K562 (cell line): ENCODE measurements around the gene CARD9. TPM values are rescaled to one million over a fixed set of nuclear protein-coding genes. Genes with fewer than 3 reads are reported as not detected.

Experiments
- AFF1 ChIP-seq, 2 experiments: fragments of 450-650 bp; IDR thresholded peaks; 2 replicates each; pipeline ENCODE4 v1.6.1; 2018; ENCODE audit warnings: mild to moderate bottlenecking in 2 of 2, low read depth in 1 of 2; ENCODE audit not compliant: partially characterized antibody in 2 of 2
- BHLHE40 ChIP-seq: IDR thresholded peaks from 2 replicates; pipeline ENCODE4 v1.6.1; 2011; ENCODE audit warnings: low read length, improper control_type of control experiment
- CLOCK ChIP-seq: fragments of 250-450 bp; sonication (Bioruptor Pico); IDR thresholded peaks from 2 replicates; pipeline ENCODE4 v1.4.0; 2020; ENCODE audit warnings: mild to moderate bottlenecking, moderate library complexity, borderline replicate concordance
- E2F1 ChIP-seq: sonication (generic); formaldehyde crosslinking; IDR thresholded peaks from 2 replicates; pipeline ENCODE4 v1.8.1; 2023; ENCODE audit warnings: mild to moderate bottlenecking, missing genetic modification reagents, moderate library complexity
- ESRRA ChIP-seq: fragments of 450-650 bp; IDR thresholded peaks from 2 replicates; pipeline ENCODE4 v1.6.1; 2014; ENCODE audit warnings: low read depth, mild to moderate bottlenecking, moderate library complexity, borderline replicate concordance
- MAZ ChIP-seq, 2 experiments: fragments of 450-650 bp in 1 of 2; sonication (generic) in 1 of 2; formaldehyde crosslinking; IDR thresholded peaks in 1 of 2; conservative IDR thresholded peaks in 1 of 2; 2 replicates each; pipeline versions ENCODE4 v1.4.0 to v1.5.0; 2020; ENCODE audit warnings: mild to moderate bottlenecking in 1 of 2, missing genetic modification reagents in 1 of 2
- NFRKB ChIP-seq: fragments of 450-650 bp; IDR thresholded peaks from 2 replicates; pipeline ENCODE4 v1.6.1; 2016; ENCODE audit warnings: low read depth
- POLR2G ChIP-seq: fragments of 200-400 bp; formaldehyde crosslinking; IDR thresholded peaks from 2 replicates; pipeline ENCODE4 v1.6.1; 2017; ENCODE audit warnings: low read depth, mild to moderate bottlenecking, antibody characterized with exemption, low read length, moderate library complexity
- SMC3 ChIP-seq: conservative IDR thresholded peaks from 2 replicates; pipeline ENCODE4 v1.6.1; 2011; ENCODE audit warnings: low read depth, low read length, improper control_type of control experiment; ENCODE audit not compliant: insufficient read depth
- THRB ChIP-seq: fragments of 450-650 bp; formaldehyde crosslinking; conservative IDR thresholded peaks from 2 replicates; pipeline ENCODE4 v1.4.0; 2022; ENCODE audit warnings: mild to moderate bottlenecking, missing genetic modification characterization
- ZNF444 ChIP-seq: fragments of 250-450 bp; sonication (Bioruptor Pico); IDR thresholded peaks from 2 replicates; pipeline ENCODE4 v1.4.0; 2020; ENCODE audit warnings: mild to moderate bottlenecking, moderate library complexity
- ZNF76 ChIP-seq: fragments of 250-450 bp; sonication (Bioruptor Pico); IDR thresholded peaks from 2 replicates; pipeline ENCODE4 v1.4.0; 2020; ENCODE audit warnings: mild to moderate bottlenecking, moderate library complexity, borderline replicate concordance
- polyA plus RNA-seq, 8 experiments: library from polyadenylated mRNA; depleted of rRNA in 4 of 8; stranded (reverse) in 5 of 8; unstranded in 3 of 8; fragments of >200 nt; fragmentation: Nextera tagmentation in 2 of 8; fragmentation: Illumina TruSeq in 1 of 8; extraction: Ambion mirVana in 2 of 8; extraction: Trizol in 1 of 8; gene quantifications; 2 replicates each; pipeline versions ENCODE4 v1.2.1 to v1.2.3, GENCODE V29; 2011 to 2014; ENCODE audit warnings: inconsistent platforms in 1 of 8, missing spikeins in 1 of 8
- total RNA-seq, 7 experiments: library from RNA; depleted of rRNA in 6 of 7; stranded (reverse); fragments of >200 nt in 6 of 7; fragmentation: Illumina TruSeq in 2 of 7; extraction: Trizol in 2 of 7; gene quantifications; 2 replicates each; pipeline versions ENCODE4 v1.2.1 to v1.2.3, GENCODE V29; 2011 to 2021; ENCODE audit warnings: low replicate concordance in 1 of 7
- TF ChIP-seq, protein P1 (sequence below): fragments of 150-350 bp; conservative IDR thresholded peaks from 2 replicates; pipeline ENCODE4 v1.6.1; 2014; ENCODE audit warnings: low read length

Gene CARD9
- total and polyA plus RNA-seq, 9 of the 15 experiments (the other 6 are each of a cell fraction or from before 2014, with no cell fraction given) = 1.7 to 53.0 (median 9.7) TPM

GRCh38 chr9:136339173-136339957 lies 34.1 kb downstream of the CARD9 start (continued):
- TF ChIP-seq, protein P1, sequence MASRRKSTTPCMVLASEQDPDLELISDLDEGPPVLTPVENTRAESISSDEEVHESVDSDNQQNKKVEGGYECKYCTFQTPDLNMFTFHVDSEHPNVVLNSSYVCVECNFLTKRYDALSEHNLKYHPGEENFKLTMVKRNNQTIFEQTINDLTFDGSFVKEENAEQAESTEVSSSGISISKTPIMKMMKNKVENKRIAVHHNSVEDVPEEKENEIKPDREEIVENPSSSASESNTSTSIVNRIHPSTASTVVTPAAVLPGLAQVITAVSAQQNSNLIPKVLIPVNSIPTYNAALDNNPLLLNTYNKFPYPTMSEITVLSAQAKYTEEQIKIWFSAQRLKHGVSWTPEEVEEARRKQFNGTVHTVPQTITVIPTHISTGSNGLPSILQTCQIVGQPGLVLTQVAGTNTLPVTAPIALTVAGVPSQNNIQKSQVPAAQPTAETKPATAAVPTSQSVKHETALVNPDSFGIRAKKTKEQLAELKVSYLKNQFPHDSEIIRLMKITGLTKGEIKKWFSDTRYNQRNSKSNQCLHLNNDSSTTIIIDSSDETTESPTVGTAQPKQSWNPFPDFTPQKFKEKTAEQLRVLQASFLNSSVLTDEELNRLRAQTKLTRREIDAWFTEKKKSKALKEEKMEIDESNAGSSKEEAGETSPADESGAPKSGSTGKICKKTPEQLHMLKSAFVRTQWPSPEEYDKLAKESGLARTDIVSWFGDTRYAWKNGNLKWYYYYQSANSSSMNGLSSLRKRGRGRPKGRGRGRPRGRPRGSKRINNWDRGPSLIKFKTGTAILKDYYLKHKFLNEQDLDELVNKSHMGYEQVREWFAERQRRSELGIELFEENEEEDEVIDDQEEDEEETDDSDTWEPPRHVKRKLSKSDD = 0 out of 2 replicates have a peak, but pooled peaks have one; percentile 29
- TF ChIP-seq POLR2G (0 out of 2 replicates have a peak, but pooled peaks have one; percentile 39), ESRRA (peak; percentile 12; the same call in 1 of the 2 replicates), ZNF444 (no peak), SMC3 (peak; percentile 89), CLOCK (CRISPR knock-in tag) (no peak), THRB (CRISPR knock-in tag) (no peak), NFRKB (no peak), MAZ (CRISPR knock-in tag; conservative IDR thresholded peaks at IDR 0.05 in 1 of 2, IDR thresholded peaks at IDR 0.05 in 1 of 2) (peak; percentile 55 to 67; a peak in 3 of 4 replicates), BHLHE40 (no peak), AFF1 (IDR thresholded peaks at IDR 0.05; ENCODE audit: low read depth in 1 of 2, partially characterized antibody in 2 of 2) (no peak), ZNF76 (no peak), E2F1 (CRISPR knock-in tag) (no peak)
